Endothelial cell of umbilical vein (primary cell): ENCODE measurements around the gene BCL3. TPM values are rescaled to one million over a fixed set of nuclear protein-coding genes. Genes with fewer than 3 reads are reported as not detected.

ENCODE experiments used
- BruUV-seq: library from RNA; stranded (reverse); fragments of 400-500 nt; replicated peaks from 2 replicates; lab custom pipeline; 2021; lab: Mats Ljungman, UMichigan
- CTCF ChIA-PET: fragments of 300-600, 350-600 bp; sonication (Branson Sonifier 250); formaldehyde crosslinking; loops from one replicate; lab custom pipeline; 2021; ENCODE audit warnings: antibody characterized with exemption, inconsistent platforms; lab: Charles Lee
- POLR2A ChIA-PET: fragments of 300-600, 350-600 bp; sonication (Branson Sonifier 250); formaldehyde crosslinking; loops from one replicate; lab custom pipeline; 2021; ENCODE audit warnings: antibody characterized with exemption, inconsistent platforms; lab: Charles Lee
- DNase-seq: peaks from one replicate; pipeline ENCODE4 v3.0.0-alpha.2; 2011; ENCODE audit warnings: low read depth, low spot score
- FAIRE-seq: peaks from 2 replicates; lab custom pipeline; 2011; peaks lifted over from hg19 to GRCh38; lab: Jason Lieb, UNC
- H2AFZ ChIP-seq: 2 replicates; pipeline ENCODE4 v1.6.0; 2012; ENCODE audit warnings: low read depth, low read length, control low read depth, inconsistent platforms
- H3K27ac ChIP-seq: 2 replicates; pipeline ENCODE4 v1.5.1; 2011; ENCODE audit warnings: low read depth, mild to moderate bottlenecking, control low read depth, low read length, moderate library complexity; ENCODE audit not compliant: insufficient read depth
- H3K27me3 ChIP-seq, 2 experiments: 2 replicates each; pipeline versions ENCODE4 v1.6.0 to v1.6.1; 2011; ENCODE audit warnings: low read length in 2 of 2, mixed read lengths in 1 of 2; ENCODE audit not compliant: control insufficient read depth in 2 of 2, insufficient read depth in 2 of 2
- H3K36me3 ChIP-seq, 2 experiments: 2 replicates in 1 of 2; 3 replicates in 1 of 2; pipeline ENCODE4 v1.5.1; 2011; ENCODE audit warnings: low read length in 2 of 2, mild to moderate bottlenecking in 1 of 2, moderate library complexity in 1 of 2; ENCODE audit not compliant: control insufficient read depth in 2 of 2, insufficient read depth in 2 of 2; ENCODE audit errors: extremely low read depth in 1 of 2
- H3K4me1 ChIP-seq: 3 replicates; pipeline ENCODE4 v1.5.1; 2011; ENCODE audit warnings: mild to moderate bottlenecking, low read length; ENCODE audit not compliant: control insufficient read depth, insufficient read depth; ENCODE audit errors: extremely low read depth
- H3K4me2 ChIP-seq: 2 replicates; pipeline ENCODE4 v1.6.1; 2011; ENCODE audit warnings: low read length, control low read depth, mixed read lengths; ENCODE audit not compliant: insufficient read depth
- H3K4me3 ChIP-seq, 3 experiments: fragments of 200-600 bp in 1 of 3; sonication (generic), shearing (Covaris generic) in 1 of 3; replicated peaks in 1 of 3; 2 replicates each; pipeline ENCODE4 v1.5.1; 2011 to 2016; ENCODE audit warnings: control low read depth in 3 of 3, low read length in 3 of 3, mild to moderate bottlenecking in 2 of 3, inconsistent platforms in 1 of 3, low read depth in 1 of 3, moderate library complexity in 1 of 3; ENCODE audit not compliant: insufficient read depth in 1 of 3
- H3K79me2 ChIP-seq: 2 replicates; pipeline ENCODE4 v1.6.0; 2012; ENCODE audit warnings: low read length, inconsistent platforms; ENCODE audit not compliant: control insufficient read depth, insufficient read depth
- H3K9ac ChIP-seq: replicated peaks from 2 replicates; pipeline ENCODE3; 2011; ENCODE audit warnings: low read length, control low read depth; ENCODE audit not compliant: insufficient read depth; ENCODE audit errors: extremely low read depth
- H3K9me1 ChIP-seq: replicated peaks from 3 replicates; pipeline ENCODE4 v1.6.0; 2011; ENCODE audit warnings: mild to moderate bottlenecking, low read length; ENCODE audit not compliant: control insufficient read depth, insufficient read depth; ENCODE audit errors: extremely low read depth
- H3K9me3 ChIP-seq: replicated peaks from 2 replicates; pipeline ENCODE4 v1.5.1; 2012; ENCODE audit warnings: low read length, inconsistent platforms; ENCODE audit not compliant: control insufficient read depth, insufficient read depth
- H4K20me1 ChIP-seq: replicated peaks from 2 replicates; pipeline ENCODE3; 2011; ENCODE audit warnings: mild to moderate bottlenecking, low read length; ENCODE audit not compliant: control insufficient read depth, insufficient read depth; ENCODE audit errors: extremely low read depth
- CTCF ChIP-seq, 2 donors: IDR thresholded peaks; 1 replicate in 1 of 2; 2 replicates in 1 of 2; pipeline ENCODE4 v1.5.1; 2011; ENCODE audit warnings: low read length in 2 of 2, mild to moderate bottlenecking in 2 of 2, moderate library complexity in 2 of 2, control low read depth in 1 of 2, inconsistent platforms in 1 of 2, low read depth in 1 of 2; ENCODE audit not compliant: insufficient read depth in 1 of 2; ENCODE audit errors: extremely low read depth in 1 of 2
- EZH2 ChIP-seq: IDR thresholded peaks from 2 replicates; pipeline ENCODE4 v1.6.1; 2012; ENCODE audit warnings: borderline replicate concordance, low read depth, mild to moderate bottlenecking, moderate library complexity, low read length, inconsistent platforms; ENCODE audit not compliant: severe bottlenecking
- FOS ChIP-seq: IDR thresholded peaks from 2 replicates; pipeline ENCODE4 v1.6.1; 2011; ENCODE audit warnings: mild to moderate bottlenecking, low read length, moderate library complexity, borderline replicate concordance; ENCODE audit not compliant: insufficient read depth
- GATA2 ChIP-seq: IDR thresholded peaks from 2 replicates; pipeline ENCODE4 v1.7.0; 2011; ENCODE audit warnings: low read depth, mild to moderate bottlenecking, moderate library complexity, mixed read lengths, low read length; ENCODE audit not compliant: insufficient read length, insufficient read depth
- JUN ChIP-seq: IDR thresholded peaks from 2 replicates; pipeline ENCODE4 v1.6.1; 2011; ENCODE audit warnings: borderline replicate concordance, low read depth; ENCODE audit not compliant: insufficient read length, insufficient read depth
- MAX ChIP-seq: IDR thresholded peaks from 2 replicates; pipeline ENCODE4 v1.6.1; 2011; ENCODE audit not compliant: insufficient read depth, insufficient read length
- MYC ChIP-seq: IDR thresholded peaks from one replicate; pipeline ENCODE4 v1.6.1; 2011; ENCODE audit warnings: mild to moderate bottlenecking, low read depth, low read length
- POLR2A ChIP-seq: IDR thresholded peaks from 2 replicates; pipeline ENCODE4 v1.6.1; 2012; ENCODE audit warnings: low read depth, mild to moderate bottlenecking, control low read depth, low read length
- POLR2AphosphoS5 ChIP-seq: IDR thresholded peaks from 2 replicates; pipeline ENCODE4 v1.6.1; 2012; ENCODE audit warnings: low read depth, mild to moderate bottlenecking, control low read depth, low read length, moderate library complexity; ENCODE audit not compliant: insufficient read depth
- dilution Hi-C: fragments of 300-500 bp; cut with MboI; formaldehyde crosslinking; loops from one replicate; pipeline ENCODE4 v1.15.0; 2019; ENCODE audit warnings: low sequenced_read_pairs; ENCODE audit not compliant: extremely low pct_ligation_motif_present
- intact Hi-C: fragments of 100-400 bp; cut with micrococcal nuclease; formaldehyde crosslinking; loops from one replicate; pipeline ENCODE4 v1.10.0; 2022
- polyA plus RNA-seq, 4 experiments: library from polyadenylated mRNA; depleted of rRNA in 3 of 4; stranded (reverse) in 3 of 4; unstranded in 1 of 4; fragments of >200 nt; gene quantifications; 2 replicates each; pipeline versions ENCODE4 v1.2.1 to v1.2.3, GENCODE V29; 2011 to 2012; ENCODE audit warnings: missing spikeins in 1 of 4
- total RNA-seq: library from RNA; stranded (reverse); gene quantifications from 2 replicates; pipeline ENCODE4 v1.2.3, GENCODE V29; 2021

Gene BCL3
- total and polyA plus RNA-seq, 2 donors (not counting 3 experiments of a cell fraction or from before 2014, with no cell fraction given), result 11.0 to 26.9 TPM

GRCh38 chr19:44707794-44708193 is 40.7 kb upstream of the BCL3 start:
- DNase-seq, result no peak

More at GRCh38 chr19:44707794-44708193, 40.7 kb upstream of the BCL3 start:
- Histone ChIP-seq H4K20me1 (no peaks in the 10 kb centered on the region), H3K27ac (no peak overlapping the region), H3K9me1 (no peaks in the 10 kb centered on the region), H3K9ac (no peak overlapping the region), H3K9me3 (no peaks in the 10 kb centered on the region), H3K4me1 (peaks cover 2% of the 10 kb centered on the region), H3K27me3 (no peaks in the 10 kb centered on the region), H3K4me3 (no peak overlapping the region), H3K36me3 (no peaks in the 10 kb centered on the region), H2AFZ (no peak overlapping the region), H3K79me2 (no peaks in the 10 kb centered on the region), H3K4me2 (no peak overlapping the region)
- FAIRE-seq, result no peak
- dilution Hi-C loops, result no loop called here
- TF ChIP-seq JUN, result no peak
- TF ChIP-seq FOS, result no peak
- TF ChIP-seq GATA2, result no peak
- no peak for TF ChIP-seq POLR2A
- TF ChIP-seq MYC, result no peak
- no peak for TF ChIP-seq CTCF (IDR thresholded peaks at IDR 0.05; ENCODE audit: extremely low read depth in 1 of 2, insufficient read depth in 1 of 2, low read depth in 1 of 2, low read length in 2 of 2)
- no peak for TF ChIP-seq EZH2
- TF ChIP-seq POLR2AphosphoS5, result no peak
- TF ChIP-seq MAX, result no peak
- ChIA-PET CTCF (interaction anchor here (1.2 kb wide), 1 partner anchor 16 kb away, joined by 4 read pairs; no protein-coding TSS in a partner anchor), POLR2A (no interaction called here)
- intact Hi-C loops, result no loop called here
- BruUV-seq, result no TSS peak
